Lower lobe of right lung (tissue), 2 donors: ENCODE measurements around the gene C1orf116. TPM values are rescaled to one million over a fixed set of nuclear protein-coding genes. Genes with fewer than 3 reads are reported as not detected.

Source experiments
- ATAC-seq, 2 donors: fragments of 200-7000 bp; cut with Tn5 transposase; one replicate each; pipeline ENCODE4 v1.9.1; 2020 to 2022; ENCODE audit warnings: mild to moderate bottlenecking in 2 of 2, moderate library complexity in 2 of 2
- DNase-seq: peaks from one replicate; pipeline ENCODE4 v3.0.0-alpha.2; 2020
- H3K27ac ChIP-seq: fragments of 200-600 bp; one replicate; pipeline ENCODE4 v1.8.0; 2022
- H3K27me3 ChIP-seq: fragments of 200-600 bp; one replicate; pipeline ENCODE4 v1.8.0; 2022; ENCODE audit warnings: low read depth
- H3K36me3 ChIP-seq: fragments of 200-600 bp; one replicate; pipeline ENCODE4 v1.8.0; 2022; ENCODE audit warnings: mild to moderate bottlenecking
- H3K4me1 ChIP-seq: fragments of 200-600 bp; one replicate; pipeline ENCODE4 v1.8.0; 2022
- H3K4me3 ChIP-seq: fragments of 200-600 bp; one replicate; pipeline ENCODE4 v1.8.0; 2022; ENCODE audit warnings: mild to moderate bottlenecking
- H3K9me3 ChIP-seq: fragments of 200-600 bp; one replicate; pipeline ENCODE4 v1.8.0; 2022
- intact Hi-C: fragments of 100-400 bp; cut with DNase I; formaldehyde crosslinking; loops from one replicate; pipeline ENCODE4 v1.11.0; 2022
- total RNA-seq: library from RNA; stranded (reverse); fragmentation: NEBNext Ultra II Directional; extraction: Animal tissue kit (Norgen Biotek cat#: 25700); gene quantifications from one replicate; pipeline ENCODE4 v1.2.1, GENCODE V29; 2021
- TF ChIP-seq, protein P1 (sequence below): fragments of 200-600 bp; IDR thresholded peaks from one replicate; pipeline ENCODE4 v1.8.0; 2022; ENCODE audit warnings: antibody characterized with exemption, mild to moderate bottlenecking
- donor health status: DM: no; HTN: yes; CAD: no; lungs with severe emphysema.

The C1orf116 gene
- total RNA-seq, 1 donor from 2014 or later = 123 TPM

DNA sequence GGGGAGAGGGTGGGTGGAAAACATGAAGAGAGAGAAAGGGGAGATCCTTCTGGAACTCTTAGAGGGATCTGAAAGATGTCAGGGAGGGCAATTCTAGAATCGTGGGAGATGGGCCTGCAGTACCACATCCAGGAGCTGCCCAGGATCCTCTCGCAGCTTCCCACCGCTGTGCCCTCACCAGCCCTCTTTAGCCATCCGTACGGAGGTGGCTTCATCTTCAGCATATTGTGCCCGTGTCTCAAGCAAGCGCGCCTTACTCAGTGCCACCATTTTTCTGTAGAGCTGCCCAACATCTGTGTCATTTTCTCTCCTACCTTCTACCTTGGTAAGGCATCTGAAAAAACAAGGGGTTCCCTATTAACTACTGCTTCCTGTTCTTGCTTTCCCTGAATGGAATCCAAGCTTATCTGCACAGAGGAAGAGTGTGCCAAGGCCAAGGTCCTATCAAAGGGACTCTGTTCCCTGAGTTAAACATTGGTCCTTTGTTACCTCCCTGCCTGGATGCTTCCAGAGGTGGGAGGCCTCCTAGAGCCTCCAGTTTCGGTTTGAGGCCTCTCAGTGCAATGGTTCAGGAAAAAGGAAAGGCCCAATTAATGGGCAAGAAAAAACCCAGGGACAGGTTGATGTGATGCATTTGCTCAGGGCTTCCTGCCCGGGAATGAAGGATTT, 23.2 kb downstream of the C1orf116 start:
- Histone ChIP-seq H3K36me3 (no peaks in the 10 kb centered on the region), H3K27ac (peak overlapping the region; percentile 72), H3K4me3 (no peak overlapping the region), H3K4me1 (peaks cover 35% of the 10 kb centered on the region), H3K9me3 (no peaks in the 10 kb centered on the region), H3K27me3 (peaks cover 3% of the 10 kb centered on the region)
- no peak for ATAC-seq
- intact Hi-C loops = no loop called here
- DNase-seq = no peak
- TF ChIP-seq, protein P1, sequence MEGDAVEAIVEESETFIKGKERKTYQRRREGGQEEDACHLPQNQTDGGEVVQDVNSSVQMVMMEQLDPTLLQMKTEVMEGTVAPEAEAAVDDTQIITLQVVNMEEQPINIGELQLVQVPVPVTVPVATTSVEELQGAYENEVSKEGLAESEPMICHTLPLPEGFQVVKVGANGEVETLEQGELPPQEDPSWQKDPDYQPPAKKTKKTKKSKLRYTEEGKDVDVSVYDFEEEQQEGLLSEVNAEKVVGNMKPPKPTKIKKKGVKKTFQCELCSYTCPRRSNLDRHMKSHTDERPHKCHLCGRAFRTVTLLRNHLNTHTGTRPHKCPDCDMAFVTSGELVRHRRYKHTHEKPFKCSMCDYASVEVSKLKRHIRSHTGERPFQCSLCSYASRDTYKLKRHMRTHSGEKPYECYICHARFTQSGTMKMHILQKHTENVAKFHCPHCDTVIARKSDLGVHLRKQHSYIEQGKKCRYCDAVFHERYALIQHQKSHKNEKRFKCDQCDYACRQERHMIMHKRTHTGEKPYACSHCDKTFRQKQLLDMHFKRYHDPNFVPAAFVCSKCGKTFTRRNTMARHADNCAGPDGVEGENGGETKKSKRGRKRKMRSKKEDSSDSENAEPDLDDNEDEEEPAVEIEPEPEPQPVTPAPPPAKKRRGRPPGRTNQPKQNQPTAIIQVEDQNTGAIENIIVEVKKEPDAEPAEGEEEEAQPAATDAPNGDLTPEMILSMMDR = no peak

DNA sequence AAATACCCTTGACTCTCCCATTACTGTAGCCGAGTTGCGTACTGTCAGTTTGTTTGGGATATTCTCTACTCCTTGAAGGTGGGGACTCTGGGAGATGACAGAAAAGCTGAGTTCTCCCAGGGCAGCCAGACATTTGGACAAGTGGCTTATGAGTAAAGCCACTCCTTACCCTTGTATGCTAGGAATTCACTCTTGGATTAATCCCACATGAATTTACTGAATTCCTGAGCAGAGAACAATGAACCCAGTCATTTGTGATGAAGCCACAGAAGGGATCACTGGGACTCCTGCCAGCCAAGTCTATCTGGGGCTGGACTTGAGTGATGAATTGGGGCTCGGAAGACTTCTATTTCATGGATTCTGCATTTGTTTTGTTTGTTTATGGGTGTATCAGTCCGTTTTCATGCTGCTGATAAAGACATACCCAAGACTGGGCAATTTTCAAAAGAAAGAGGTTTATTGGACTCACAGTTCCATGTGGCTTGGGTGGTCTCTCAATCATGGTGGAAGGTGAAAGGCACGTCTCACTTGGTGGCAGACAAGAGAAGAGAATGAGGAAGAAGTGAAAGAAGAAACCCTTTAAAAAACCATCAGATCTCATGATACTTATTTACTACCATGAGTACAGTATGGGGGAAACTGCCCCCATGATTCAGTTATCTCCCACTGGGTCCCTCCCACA, 25.1 kb downstream of the C1orf116 start:
- TF ChIP-seq, protein P1 = no peak
- Histone ChIP-seq H3K4me3 (no peak overlapping the region), H3K27me3 (no peaks in the 10 kb centered on the region), H3K4me1 (peaks cover 40% of the 10 kb centered on the region), H3K9me3 (no peaks in the 10 kb centered on the region), H3K36me3 (no peaks in the 10 kb centered on the region), H3K27ac (peak overlapping the region; percentile 72)
- DNase-seq (peak; percentile 59), ATAC-seq (peak; percentile 53 to 56)
- intact Hi-C loops = no loop called here

DNA sequence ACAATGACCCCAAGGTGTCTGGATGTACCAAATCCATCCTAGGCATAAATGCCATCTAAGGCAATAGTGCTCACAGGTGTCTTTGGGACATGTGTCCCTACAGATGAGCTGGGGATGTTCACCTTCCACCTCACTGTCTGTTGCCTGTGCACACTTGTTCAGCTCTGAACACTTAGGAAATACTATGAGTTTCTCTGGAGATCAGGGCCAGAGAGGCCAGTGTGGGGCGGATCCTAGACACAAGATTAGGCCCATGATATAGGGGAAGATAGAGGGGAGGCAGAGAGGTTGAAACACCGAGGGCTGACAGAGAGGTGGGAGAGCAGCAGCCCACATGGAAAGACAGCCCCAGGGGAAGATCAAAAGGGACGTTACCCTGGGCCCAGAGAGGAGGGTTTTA, 25.6 kb downstream of the C1orf116 start:
- H3K36me3 ChIP-seq = no peaks in the 10 kb centered on the region
- intact Hi-C loops = no loop called here
- no peaks in the 10 kb centered on the region for H3K9me3 ChIP-seq
- TF ChIP-seq, protein P1 = no peak
- no peaks in the 10 kb centered on the region for H3K27me3 ChIP-seq
- H3K4me3 ChIP-seq = no peak overlapping the region
- H3K4me1 ChIP-seq = peaks cover 42% of the 10 kb centered on the region
- ATAC-seq (no peak), DNase-seq (no peak)
- H3K27ac ChIP-seq = peak overlapping the region; percentile 72

DNA sequence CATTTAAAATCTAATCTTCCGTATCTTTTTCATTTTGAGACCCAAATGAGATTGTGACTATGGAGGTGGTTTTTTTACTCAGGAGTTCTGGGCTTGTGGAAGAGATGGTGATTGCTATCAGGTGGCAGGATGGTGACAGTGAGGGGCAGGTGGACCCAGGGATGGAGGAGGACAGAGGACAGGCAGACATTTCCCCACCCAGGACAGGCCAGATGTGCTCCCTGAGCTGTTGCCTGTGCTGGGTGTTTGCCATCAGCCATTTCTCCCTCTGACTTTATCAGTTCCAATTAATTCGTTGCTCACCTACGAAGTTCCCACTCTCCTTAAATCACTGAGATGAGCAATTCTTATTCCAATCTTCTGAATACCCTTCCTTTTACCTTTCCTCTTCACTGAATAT, 26.5 kb downstream of the C1orf116 start:
- H3K36me3 ChIP-seq = no peaks in the 10 kb centered on the region
- no peak overlapping the region for H3K4me3 ChIP-seq
- no peak for DNase-seq
- no peaks in the 10 kb centered on the region for H3K27me3 ChIP-seq
- TF ChIP-seq, protein P1 = no peak
- no peak for ATAC-seq
- H3K9me3 ChIP-seq = no peaks in the 10 kb centered on the region
- H3K4me1 ChIP-seq = peaks cover 41% of the 10 kb centered on the region
- intact Hi-C loops = no loop called here
- H3K27ac ChIP-seq = peak overlapping the region; percentile 72

DNA sequence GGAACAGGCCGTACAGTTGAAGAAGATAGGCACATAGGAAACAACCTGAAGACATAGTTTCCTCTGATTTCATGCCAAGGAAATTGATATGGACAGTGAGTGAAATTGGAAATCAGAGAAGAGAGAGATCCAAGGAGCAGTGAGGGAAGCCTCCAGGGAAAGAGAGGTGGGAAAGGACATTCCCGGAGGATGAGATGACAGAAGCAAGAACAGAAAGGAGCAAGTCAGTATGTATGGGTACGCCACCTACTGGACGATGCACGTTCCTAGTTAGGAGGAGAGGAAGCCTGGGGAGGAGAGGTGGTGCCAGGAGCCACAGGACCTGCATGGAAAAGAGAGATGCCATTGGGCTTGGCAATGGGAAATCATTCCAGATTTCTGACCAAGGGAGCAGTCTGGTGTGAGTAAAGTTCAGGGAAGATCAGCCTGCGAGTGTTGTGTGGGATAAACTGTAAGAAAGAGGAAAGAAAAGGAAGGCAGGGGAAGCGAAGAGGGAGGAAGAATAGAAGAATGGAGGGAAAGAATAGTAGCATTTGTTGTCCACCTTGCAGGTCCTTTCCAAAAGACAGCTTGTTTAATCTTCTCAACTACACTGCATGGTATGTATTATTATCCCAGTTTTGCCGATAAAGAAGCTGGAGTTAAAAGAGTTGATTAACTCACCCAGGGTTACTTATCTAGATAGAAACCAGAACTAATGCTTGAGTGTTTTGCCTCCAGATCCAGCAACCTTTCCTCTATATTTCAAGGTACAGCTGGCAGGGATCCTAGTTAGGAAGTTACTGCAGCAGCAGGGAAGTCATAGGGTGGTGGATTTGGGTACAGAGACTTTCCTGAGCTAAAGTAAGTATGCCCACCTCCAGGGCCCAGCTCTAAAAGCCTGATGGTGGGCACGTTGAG, 27.4 kb downstream of the C1orf116 start:
- H3K27ac ChIP-seq = peak overlapping the region; percentile 72
- TF ChIP-seq, protein P1 = peak; percentile 70
- H3K36me3 ChIP-seq = no peaks in the 10 kb centered on the region
- no peaks in the 10 kb centered on the region for H3K9me3 ChIP-seq
- DNase-seq (peak; percentile 64), ATAC-seq (peak; percentile 38 to 42)
- intact Hi-C loops = no loop called here
- peaks cover 37% of the 10 kb centered on the region for H3K4me1 ChIP-seq
- H3K4me3 ChIP-seq = no peak overlapping the region
- no peaks in the 10 kb centered on the region for H3K27me3 ChIP-seq
